GM10248 (cell line): ENCODE results near the gene ZNF524.

ENCODE experiments used
- CTCF ChIA-PET: fragments of 300-600 bp; sonication (Branson Sonifier 250); formaldehyde crosslinking; extraction: SDS; loops from one replicate; lab custom pipeline; 2021; ENCODE audit warnings: antibody characterized with exemption; lab: Yijun Ruan, JAX
- POLR2A ChIA-PET: fragments of 350-650 bp; sonication (Branson Sonifier 250); formaldehyde crosslinking; extraction: SDS; loops from one replicate; lab custom pipeline; 2020; ENCODE audit warnings: antibody characterized with exemption; lab: Yijun Ruan, JAX
- DNase-seq: peaks from one replicate; pipeline ENCODE4 v3.0.0; 2012; ENCODE audit errors: extremely low spot score
- TF ChIP-seq, protein P1 (sequence below): IDR thresholded peaks from 2 replicates; pipeline ENCODE4 v1.5.1; 2012; ENCODE audit warnings: mild to moderate bottlenecking, low read depth; ENCODE audit errors: extremely low read depth, missing control alignments, control extremely low read depth

Gene ZNF524

DNA sequence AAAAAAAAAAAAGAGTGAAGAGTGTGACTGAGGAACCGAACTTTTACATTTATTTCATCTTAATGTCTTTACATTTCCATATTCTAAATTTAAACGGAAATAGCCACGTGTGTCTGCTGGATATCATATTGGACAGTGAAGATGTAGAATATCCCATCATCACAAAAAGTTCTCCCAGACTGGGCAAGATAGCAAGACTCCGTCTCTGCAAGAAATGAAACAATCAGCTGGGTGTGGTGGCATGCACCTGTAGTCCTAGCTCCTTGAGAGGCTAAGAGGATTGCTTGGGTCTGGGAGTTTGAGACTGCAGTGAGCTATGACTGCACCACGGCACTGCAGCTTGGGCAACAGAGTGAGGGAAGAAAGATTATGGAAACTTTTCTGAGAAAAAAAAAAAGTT is 23.3 kb upstream of the ZNF524 start:
- TF ChIP-seq, protein P1, sequence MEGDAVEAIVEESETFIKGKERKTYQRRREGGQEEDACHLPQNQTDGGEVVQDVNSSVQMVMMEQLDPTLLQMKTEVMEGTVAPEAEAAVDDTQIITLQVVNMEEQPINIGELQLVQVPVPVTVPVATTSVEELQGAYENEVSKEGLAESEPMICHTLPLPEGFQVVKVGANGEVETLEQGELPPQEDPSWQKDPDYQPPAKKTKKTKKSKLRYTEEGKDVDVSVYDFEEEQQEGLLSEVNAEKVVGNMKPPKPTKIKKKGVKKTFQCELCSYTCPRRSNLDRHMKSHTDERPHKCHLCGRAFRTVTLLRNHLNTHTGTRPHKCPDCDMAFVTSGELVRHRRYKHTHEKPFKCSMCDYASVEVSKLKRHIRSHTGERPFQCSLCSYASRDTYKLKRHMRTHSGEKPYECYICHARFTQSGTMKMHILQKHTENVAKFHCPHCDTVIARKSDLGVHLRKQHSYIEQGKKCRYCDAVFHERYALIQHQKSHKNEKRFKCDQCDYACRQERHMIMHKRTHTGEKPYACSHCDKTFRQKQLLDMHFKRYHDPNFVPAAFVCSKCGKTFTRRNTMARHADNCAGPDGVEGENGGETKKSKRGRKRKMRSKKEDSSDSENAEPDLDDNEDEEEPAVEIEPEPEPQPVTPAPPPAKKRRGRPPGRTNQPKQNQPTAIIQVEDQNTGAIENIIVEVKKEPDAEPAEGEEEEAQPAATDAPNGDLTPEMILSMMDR = no peak
- ChIA-PET CTCF (no interaction called here), POLR2A (no interaction called here)
- no peak for DNase-seq

DNA sequence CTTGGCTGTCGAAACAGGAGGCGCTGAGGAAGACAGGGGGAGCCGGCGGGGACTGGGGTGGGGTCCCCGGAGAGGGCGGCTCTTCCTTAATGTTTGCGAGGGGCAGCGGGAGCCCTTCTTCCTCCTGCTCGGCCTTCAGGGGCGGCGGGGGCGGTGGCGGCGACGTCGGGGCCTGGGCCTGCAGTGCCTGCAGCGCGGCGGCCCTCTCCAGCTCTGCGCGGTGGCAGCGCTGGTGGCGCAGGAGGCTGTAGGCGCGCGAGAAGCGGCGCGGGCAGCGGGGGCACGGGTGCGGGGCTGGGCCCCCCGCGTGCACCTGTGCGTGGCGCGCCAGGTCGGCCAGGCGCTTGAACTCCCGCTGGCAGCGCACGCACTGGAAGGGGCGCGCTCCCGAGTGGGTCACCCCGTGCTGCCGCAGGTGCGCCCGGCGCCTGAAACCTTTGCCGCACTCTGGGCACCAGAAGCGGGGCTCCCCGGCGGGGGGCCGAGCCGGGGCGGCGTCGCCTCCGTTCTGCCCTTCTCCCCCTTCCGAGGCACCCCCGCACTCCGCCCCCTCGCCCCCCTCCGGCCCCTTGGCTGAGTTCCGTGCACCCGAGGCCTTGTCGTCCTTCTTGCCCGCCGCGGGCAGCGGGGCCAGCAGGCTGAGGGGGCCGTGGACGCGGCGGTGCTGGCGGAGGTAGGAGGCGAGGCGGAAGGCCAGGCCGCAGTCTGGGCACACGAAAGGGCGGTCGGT is 21.9 kb upstream of the ZNF524 start:
- DNase-seq = no peak
- TF ChIP-seq, protein P1 = no peak
- CTCF ChIA-PET = interaction anchor here (0.7 kb wide), 1 partner anchor 54 kb away, joined by 3 read pairs; no protein-coding TSS in a partner anchor
- POLR2A ChIA-PET = interaction anchor here (0.5 kb wide), 1 partner anchor 1706 kb away, joined by 3 read pairs; no protein-coding TSS in a partner anchor

DNA sequence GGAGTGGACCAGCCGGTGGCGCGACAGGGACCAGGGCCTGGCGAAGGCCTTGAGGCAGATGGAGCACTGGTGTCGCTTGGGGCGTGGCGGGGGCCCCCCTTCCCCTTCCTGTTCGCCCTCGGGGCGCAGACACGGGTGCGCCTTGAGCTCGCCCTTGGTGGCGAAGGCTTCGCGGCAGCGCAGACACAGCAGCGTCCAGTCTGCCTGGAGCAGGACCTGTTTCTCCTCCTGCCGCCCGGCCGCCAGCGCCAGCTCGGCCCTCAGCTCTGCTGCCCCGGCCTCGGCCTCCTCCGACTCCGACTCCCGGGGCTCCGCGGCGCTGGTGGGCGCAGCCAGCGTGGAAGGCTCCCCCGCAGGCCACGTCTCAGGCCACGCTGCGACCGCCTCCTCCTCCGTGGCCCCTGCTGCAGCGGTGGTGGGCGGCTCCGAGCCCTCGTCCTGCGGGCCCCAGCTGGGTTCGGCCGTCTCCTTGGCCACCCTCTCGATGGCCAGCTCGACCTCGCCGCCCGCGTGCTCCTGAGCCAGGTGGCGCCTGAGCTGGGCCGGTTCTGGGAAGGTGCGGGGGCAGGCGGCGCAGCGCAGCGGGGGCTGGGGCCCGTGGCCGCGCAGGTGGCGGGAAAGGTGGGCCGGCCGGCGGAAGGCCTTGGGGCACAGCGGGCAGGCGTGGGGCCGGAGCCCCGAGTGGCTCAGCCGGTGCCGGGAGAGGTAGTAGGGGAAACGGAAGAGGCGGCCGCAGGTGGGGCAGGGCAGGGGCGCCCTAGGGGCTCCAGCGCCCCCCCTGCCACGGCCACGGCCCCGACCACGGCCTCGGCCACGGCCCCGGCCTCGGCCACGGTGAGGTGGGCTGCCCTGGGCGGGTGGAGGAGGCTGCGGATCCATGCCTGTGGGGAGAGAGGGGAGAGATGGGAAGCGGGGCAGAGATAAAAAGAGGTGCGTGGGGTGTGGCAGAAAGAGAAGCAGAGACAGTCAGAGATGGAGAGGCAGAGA is 21.0 kb upstream of the ZNF524 start:
- DNase-seq = no peak
- ChIA-PET POLR2A (interaction anchor here (0.5 kb wide), 1 partner anchor 1705 kb away, joined by 3 read pairs; no protein-coding TSS in a partner anchor), CTCF (no interaction called here)
- TF ChIP-seq, protein P1 = no peak

DNA sequence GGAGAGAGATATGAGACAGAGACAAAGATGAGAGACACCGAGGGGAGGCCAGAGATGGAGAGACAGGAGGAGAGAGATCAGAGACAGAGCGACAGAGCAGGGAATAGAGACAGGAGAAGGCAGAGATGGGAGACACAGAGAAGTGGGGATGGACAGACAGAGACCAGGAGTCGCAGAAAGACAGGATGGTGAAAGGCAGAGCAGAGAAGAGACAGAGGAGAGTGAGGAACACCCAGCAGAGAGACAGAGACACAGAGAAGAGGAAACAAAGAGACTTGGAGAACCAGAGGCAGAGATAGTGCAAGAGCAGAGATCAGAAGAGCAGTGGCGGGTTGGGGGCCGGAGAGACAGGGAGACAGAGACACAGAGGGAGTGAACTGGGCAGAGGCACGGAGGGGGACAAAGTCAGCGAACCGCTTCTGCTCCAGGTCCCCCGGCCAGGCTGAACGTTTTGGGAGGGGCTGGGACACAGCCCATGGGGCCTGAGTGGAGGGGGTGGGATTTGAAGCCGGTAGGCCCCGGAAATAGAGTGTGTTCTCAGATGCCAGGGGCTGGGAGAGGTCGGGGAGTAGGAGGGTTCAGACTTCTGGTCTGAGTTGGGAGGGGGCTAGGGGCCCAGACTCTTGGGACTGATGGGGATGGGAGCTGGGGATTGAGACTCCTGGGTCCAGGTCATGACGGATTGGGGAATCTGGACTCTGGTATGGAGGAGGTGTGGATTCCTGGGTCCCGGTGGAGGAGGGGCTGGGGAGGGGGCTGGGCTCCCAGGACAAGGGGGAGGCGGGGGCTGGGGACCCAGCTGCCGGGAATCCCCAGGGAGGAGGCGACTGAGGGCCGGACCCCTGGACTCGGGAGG is 20.1 kb upstream of the ZNF524 start:
- ChIA-PET POLR2A (no interaction called here), CTCF (interaction anchor here (0.6 kb wide), 1 partner anchor 75 kb away, joined by 3 read pairs; no protein-coding TSS in a partner anchor)
- peak; percentile 47 for DNase-seq
- TF ChIP-seq, protein P1 = no peak

DNA sequence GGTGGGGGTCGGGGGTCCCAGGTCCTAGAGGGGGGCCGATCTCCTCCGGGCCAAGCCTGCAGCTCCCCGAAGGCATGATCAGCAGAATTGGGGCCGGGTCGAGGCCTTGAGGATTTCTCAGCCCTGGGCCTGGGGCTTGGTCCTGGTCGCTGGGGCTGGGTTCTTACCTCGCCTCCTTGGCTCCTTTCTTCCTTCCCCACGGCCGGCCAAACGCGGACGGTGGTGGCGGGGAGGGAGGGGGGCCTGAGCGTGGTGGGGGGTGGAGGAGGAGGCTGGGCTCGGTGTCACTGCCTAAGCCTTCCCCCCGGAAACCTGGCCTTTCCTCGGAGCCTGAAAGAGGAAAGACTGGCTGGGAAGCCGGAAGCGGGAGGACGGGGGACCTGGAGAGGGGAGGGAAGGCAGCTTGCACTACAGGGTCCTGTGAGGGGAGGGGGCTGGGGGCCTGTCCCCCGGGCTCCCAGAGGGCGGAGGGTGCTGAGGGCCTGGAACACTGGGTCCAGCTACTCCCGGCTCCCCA is 19.4 kb upstream of the ZNF524 start, which contains the start of gene ZNF579:
TSS of gene ZNF579 (minus strand) at position 221 of the 517 bp plus-strand sequence. CDS start 1,209 bp downstream, outside the sequence.
- POLR2A ChIA-PET = no interaction called here
- CTCF ChIA-PET = interaction anchor here (0.6 to 1.7 kb wide), 3 partner anchors 26 to 77 kb away, joined by 3 to 8 read pairs (median 6); partner anchors contain the start of gene ZNF865
- DNase-seq = peak; percentile 85
- TF ChIP-seq, protein P1 = no peak
